CD14-positive monocyte (primary cell): Measurements from ENCODE around the gene BOD1L1. TPM values are rescaled to one million over a fixed set of nuclear protein-coding genes. Genes with fewer than 3 reads are reported as not detected.

Experiments
- DNase-seq, 3 donors: peaks; one replicate each; pipeline ENCODE4 v3.0.0-alpha.2; 2011 to 2022
- H2AFZ ChIP-seq: 2 replicates; pipeline ENCODE4 v1.6.0; 2012; ENCODE audit warnings: mild to moderate bottlenecking, low read depth, low read length, inconsistent platforms; ENCODE audit not compliant: insufficient read depth, poor library complexity, severe bottlenecking
- H3K27ac ChIP-seq, 2 donors: 1 replicate in 1 of 2; 2 replicates in 1 of 2; pipeline ENCODE4 v1.5.1; 2012 to 2013; ENCODE audit warnings: low read length in 2 of 2, control low read depth in 1 of 2, inconsistent platforms in 1 of 2, low read depth in 1 of 2, mild to moderate bottlenecking in 1 of 2
- H3K27me3 ChIP-seq, 2 donors: one replicate each; pipeline versions ENCODE4 v1.6.0 to v1.6.1; 2011 to 2013; ENCODE audit warnings: low read length in 2 of 2; ENCODE audit not compliant: control insufficient read depth in 2 of 2, insufficient read depth in 2 of 2
- H3K36me3 ChIP-seq, 2 donors: replicated peaks in 1 of 2; 1 replicate in 1 of 2; 2 replicates in 1 of 2; pipeline versions ENCODE4 v1.5.1 to v1.6.1; 2012 to 2013; ENCODE audit warnings: low read length in 2 of 2, control low read depth in 1 of 2, inconsistent platforms in 1 of 2, mild to moderate bottlenecking in 1 of 2; ENCODE audit not compliant: insufficient read depth in 2 of 2, control insufficient read depth in 1 of 2
- H3K4me1 ChIP-seq, 2 donors: 1 replicate in 1 of 2; 2 replicates in 1 of 2; pipeline versions ENCODE4 v1.5.1 to v1.6.1; 2012 to 2013; ENCODE audit warnings: low read length in 2 of 2, control low read depth in 1 of 2, inconsistent platforms in 1 of 2, mild to moderate bottlenecking in 1 of 2, moderate library complexity in 1 of 2; ENCODE audit not compliant: insufficient read depth in 2 of 2, control insufficient read depth in 1 of 2
- H3K4me2 ChIP-seq: replicated peaks from 2 replicates; pipeline ENCODE3; 2012; ENCODE audit warnings: low read length, moderate library complexity, mild to moderate bottlenecking; ENCODE audit not compliant: poor library complexity, severe bottlenecking; ENCODE audit errors: extremely low read depth
- H3K4me3 ChIP-seq, 3 experiments: fragments of 200-600 bp in 1 of 3; sonication (generic) in 1 of 3; replicated peaks in 1 of 3; 1 replicate in 2 of 3; 2 replicates in 1 of 3; pipeline ENCODE4 v1.5.1; 2011 to 2013; ENCODE audit warnings: low read length in 3 of 3, mild to moderate bottlenecking in 3 of 3, control low read depth in 2 of 3, low read depth in 2 of 3, inconsistent platforms in 1 of 3, moderate library complexity in 1 of 3
- H3K79me2 ChIP-seq: 2 replicates; pipeline ENCODE4 v1.6.0; 2012; ENCODE audit warnings: mild to moderate bottlenecking, control low read depth, inconsistent platforms, low read length, moderate library complexity; ENCODE audit not compliant: insufficient read depth
- H3K9ac ChIP-seq: 2 replicates; pipeline ENCODE4 v1.6.0; 2017; ENCODE audit warnings: low read length, mild to moderate bottlenecking; ENCODE audit not compliant: insufficient read depth, poor library complexity, severe bottlenecking
- H3K9me3 ChIP-seq, 2 donors: replicated peaks in 1 of 2; 1 replicate in 1 of 2; 2 replicates in 1 of 2; pipeline versions ENCODE4 v1.5.1 to v1.6.1; 2012 to 2013; ENCODE audit warnings: low read length in 2 of 2, control low read depth in 1 of 2; ENCODE audit not compliant: control insufficient read depth in 1 of 2, insufficient read depth in 1 of 2
- H4K20me1 ChIP-seq: 2 replicates; pipeline ENCODE4 v1.6.0; 2012; ENCODE audit warnings: mild to moderate bottlenecking, low read length, control low read depth, moderate library complexity; ENCODE audit not compliant: insufficient read depth
- H3K27ac Mint-ChIP-seq, 7 donors: one replicate each; pipeline ENCODE4 v1.8.0; 2020; ENCODE audit warnings: mild to moderate bottlenecking in 7 of 7, mixed read lengths in 7 of 7, moderate library complexity in 6 of 7, inconsistent platforms in 2 of 7
- H3K27me3 Mint-ChIP-seq, 3 donors: one replicate each; pipeline ENCODE4 v1.8.0; 2021 to 2022; ENCODE audit warnings: low read depth in 3 of 3, mild to moderate bottlenecking in 3 of 3, mixed read lengths in 3 of 3, moderate library complexity in 3 of 3, inconsistent platforms in 1 of 3
- H3K36me3 Mint-ChIP-seq, 2 donors: one replicate each; pipeline ENCODE4 v1.8.0; 2020; ENCODE audit warnings: mixed read lengths in 2 of 2, inconsistent platforms in 1 of 2, mild to moderate bottlenecking in 1 of 2
- H3K4me1 Mint-ChIP-seq: one replicate; pipeline ENCODE4 v1.8.0; 2020; ENCODE audit warnings: mild to moderate bottlenecking, mixed read lengths
- H3K4me3 Mint-ChIP-seq, 2 donors: one replicate each; pipeline ENCODE4 v1.8.0; 2020; ENCODE audit warnings: mild to moderate bottlenecking in 2 of 2, mixed read lengths in 2 of 2, moderate library complexity in 1 of 2
- H3K9me3 Mint-ChIP-seq, 7 donors: one replicate each; pipeline ENCODE4 v1.8.0; 2020 to 2022; ENCODE audit warnings: mixed read lengths in 7 of 7, mild to moderate bottlenecking in 6 of 7, moderate library complexity in 6 of 7, inconsistent platforms in 2 of 7
- CTCF ChIP-seq: fragments of 200-600 bp; IDR thresholded peaks from one replicate; pipeline ENCODE4 v1.8.0; 2022; ENCODE audit warnings: antibody characterized with exemption, mild to moderate bottlenecking
- WGBS: methylation state at CpG from one replicate; pipeline ENCODE4 v1.1.5; 2013; ENCODE audit warnings: missing lambda C conversion rate; ENCODE audit not compliant: insufficient coverage; 5-methylcytosine and 5-hydroxymethylcytosine counted together
- intact Hi-C, 2 donors: fragments of 100-400 bp; cut with micrococcal nuclease; formaldehyde crosslinking; loops; one replicate each; pipeline versions ENCODE4 v1.15.0 to v1.15.1; 2023
- polyA plus RNA-seq, 3 donors: library from polyadenylated mRNA; depleted of rRNA in 1 of 3; unstranded in 2 of 3; stranded (reverse) in 1 of 3; fragments of 300-500 nt in 2 of 3; fragments of >200 nt in 1 of 3; fragmentation: Illumina TruSeq in 2 of 3; gene quantifications; 1 replicate in 2 of 3; 2 replicates in 1 of 3; pipeline ENCODE4 v1.2.3, GENCODE V29; 2012 to 2021

The BOD1L1 gene
- polyA plus RNA-seq, 3 donors: 0.72 to 26.7 (median 1.5) TPM

DNA sequence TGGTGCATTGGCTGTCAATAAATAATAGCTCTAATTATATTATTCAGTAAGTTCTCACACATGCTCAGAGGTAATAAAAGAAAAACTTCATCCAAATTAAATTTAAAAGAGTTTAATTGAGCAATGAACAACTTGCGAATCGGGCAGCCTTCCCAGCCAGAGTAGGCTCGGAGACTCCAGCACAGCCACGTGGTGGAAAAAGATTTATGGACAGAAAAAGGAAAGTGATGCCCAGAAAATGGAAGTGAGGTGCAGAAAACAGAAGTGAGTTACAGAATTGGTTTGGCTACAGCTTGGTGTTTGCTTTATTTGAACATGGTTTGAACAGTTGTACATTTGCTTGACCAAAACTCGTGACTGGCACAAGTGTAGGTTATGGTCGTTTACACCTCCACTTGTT lies 13.6 kb upstream of the BOD1L1 start:
- Histone ChIP-seq H3K4me1 (no peaks in the 10 kb centered on the region), H3K79me2 (no peaks in the 10 kb centered on the region), H3K4me3 (no peak overlapping the region), H2AFZ (no peak overlapping the region), H3K27ac (no peak overlapping the region), H3K36me3 (no peaks in the 10 kb centered on the region), H3K27me3 (peaks cover 6 to 7% of the 10 kb centered on the region in 2 donors), H4K20me1 (no peaks in the 10 kb centered on the region), H3K9me3 (no peaks in the 10 kb centered on the region), H3K4me2 (no peak overlapping the region), H3K9ac (no peak overlapping the region)
- TF ChIP-seq CTCF: no peak
- Mint-ChIP-seq H3K27me3 (peaks cover 3 to 8% (median 5%) of the 10 kb centered on the region in 3 donors), H3K27ac (peak overlapping the region in 1 of 7 donors; percentile 7), H3K4me1 (peaks cover 2% of the 10 kb centered on the region), H3K36me3 (no peaks in the 10 kb centered on the region), H3K4me3 (no peak overlapping the region), H3K9me3 (peaks cover 0 to 3% (median 0%) of the 10 kb centered on the region in 7 donors)
- intact Hi-C loops: no loop called here
- no peak for DNase-seq
- 12% methylated on average over 4 of the region's 6 CpGs for WGBS

DNA sequence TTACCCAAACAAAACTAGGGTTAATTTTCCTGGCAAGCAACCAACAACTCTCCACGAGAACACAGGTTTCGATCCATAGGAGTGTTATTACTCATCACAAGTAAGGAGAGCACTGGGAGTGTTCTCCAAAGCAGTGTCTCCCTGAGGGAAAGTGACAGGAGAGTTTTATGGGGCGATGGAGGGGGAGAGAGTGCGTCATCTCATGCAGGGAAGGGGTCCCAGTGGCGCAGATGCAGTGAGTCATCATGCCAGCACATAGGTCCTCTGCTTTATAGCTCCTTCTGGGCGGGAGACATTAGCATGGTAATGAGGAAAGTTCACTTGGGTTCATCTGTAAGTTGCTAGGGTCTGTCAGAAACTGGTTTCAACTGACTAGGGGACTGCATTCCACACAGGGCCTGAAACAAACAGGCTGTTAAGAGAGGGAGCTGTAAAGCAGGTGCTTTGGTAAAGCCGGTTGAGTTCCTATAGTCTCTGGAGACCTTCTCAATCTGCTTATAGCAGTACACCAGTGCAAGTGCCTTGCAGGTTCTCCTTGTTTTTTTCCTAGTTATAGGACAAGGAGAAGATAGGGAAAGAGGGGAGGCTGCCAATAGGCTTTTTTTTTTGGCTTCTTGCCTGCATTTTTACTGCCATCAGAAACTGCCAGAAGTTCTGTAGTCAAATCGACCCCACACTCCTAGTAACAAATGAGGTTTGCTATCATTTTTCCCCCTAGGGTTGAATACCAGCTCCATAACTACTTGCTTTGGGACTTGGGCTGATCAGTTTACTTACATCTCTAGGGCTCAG lies 12.8 kb upstream of the BOD1L1 start:
- Mint-ChIP-seq H3K9me3 (peaks cover 0 to 3% (median 0%) of the 10 kb centered on the region in 7 donors), H3K4me3 (no peak overlapping the region), H3K27ac (peak overlapping the region in 1 of 7 donors; percentile 58), H3K27me3 (peaks cover 8 to 10% (median 8%) of the 10 kb centered on the region in 3 donors), H3K4me1 (peaks cover 2% of the 10 kb centered on the region), H3K36me3 (no peaks in the 10 kb centered on the region)
- no peak overlapping the region for H3K27ac ChIP-seq
- no peak overlapping the region for H3K4me2 ChIP-seq
- WGBS: 79% methylated on average over 2 of the region's 8 CpGs
- no peak for TF ChIP-seq CTCF
- peaks cover 7 to 10% of the 10 kb centered on the region in 2 donors for H3K27me3 ChIP-seq
- H2AFZ ChIP-seq: no peak overlapping the region
- H3K36me3 ChIP-seq: no peaks in the 10 kb centered on the region
- no peaks in the 10 kb centered on the region for H3K79me2 ChIP-seq
- H3K4me3 ChIP-seq: no peak overlapping the region
- DNase-seq: no peak
- no peaks in the 10 kb centered on the region for H3K9me3 ChIP-seq
- H3K4me1 ChIP-seq: no peaks in the 10 kb centered on the region
- H3K9ac ChIP-seq: no peak overlapping the region
- intact Hi-C loops: no loop called here
- H4K20me1 ChIP-seq: no peaks in the 10 kb centered on the region
